Hematopoietic multipotent progenitor cell treated with erythropoietin and hydrocortisone succinate and interleukin-3 and kit ligand, for 6 days (in vitro differentiated cells): Measurements from ENCODE around the gene TRIM7.
A peak's percentile ranks its signal among the peaks of the same experiment; 100 is the strongest.
"Not testable (repeated sequence)": the region's sequence is repeated elsewhere in the genome, so short reads cannot be mapped to it uniquely, and the experiment has no call there.

Experiments
- DNase-seq: peaks from one replicate; pipeline ENCODE4 v3.0.0-alpha.2; 2015

TRIM7 gene

GRCh38 chr5:181232593-181232992 is 27.6 kb upstream of the TRIM7 start:
- DNase-seq: no peak

GRCh38 chr5:181231432-181231831 is 26.4 kb upstream of the TRIM7 start:
- DNase-seq: no peak

GRCh38 chr5:181230551-181230950 is 25.6 kb upstream of the TRIM7 start:
- DNase-seq: no peak

GRCh38 chr5:181229996-181230395 is 25.0 kb upstream of the TRIM7 start:
- DNase-seq: no peak

- DNase-seq: no peak
These were observed 19.6 kb upstream of the TRIM7 start for GRCh38 chr5:181224390-181225229.

- DNase-seq: peak; percentile 67
These were observed 18.9 kb upstream of the TRIM7 start for GRCh38 chr5:181223729-181224389.

- DNase-seq: peak; percentile 99
These were observed 18.2 kb upstream of the TRIM7 start, which contains the start of gene TRIM41 for GRCh38 chr5:181223058-181223728. Gene TRIM41, plus strand, starts transcription at chr5:181223281. Its CDS starts 719 bp downstream, at chr5:181224000.

- DNase-seq: peak; percentile 70
These were observed 17.6 kb upstream of the TRIM7 start for GRCh38 chr5:181222630-181223057.

GRCh38 chr5:181221792-181222629 is 17.0 kb upstream of the TRIM7 start:
- DNase-seq: peak; percentile 95

GRCh38 chr5:181221105-181221791 is 16.3 kb upstream of the TRIM7 start:
- DNase-seq: no peak

GRCh38 chr5:181220178-181220515 is 15.2 kb upstream of the TRIM7 start:
- DNase-seq: no peak

GRCh38 chr5:181219262-181220177 is 14.5 kb upstream of the TRIM7 start:
- DNase-seq: no peak

- no peak for DNase-seq
These were observed 13.8 kb upstream of the TRIM7 start for GRCh38 chr5:181218795-181219124.

GRCh38 chr5:181217803-181218062 is 12.7 kb upstream of the TRIM7 start:
- no peak for DNase-seq

GRCh38 chr5:181217111-181217802 is 12.3 kb upstream of the TRIM7 start:
- DNase-seq: peak; percentile 83

GRCh38 chr5:181215997-181216989 is 11.3 kb upstream of the TRIM7 start:
- DNase-seq: peak; percentile 63

GRCh38 chr5:181214249-181214648 is 9.3 kb upstream of the TRIM7 start:
- DNase-seq: not testable (repeated sequence)

- no peak for DNase-seq
These were observed 7.9 kb upstream of the TRIM7 start for GRCh38 chr5:181212934-181213333.

GRCh38 chr5:181212080-181212479 is 7.1 kb upstream of the TRIM7 start:
- no peak for DNase-seq

GRCh38 chr5:181211208-181211607 is 6.2 kb upstream of the TRIM7 start:
- DNase-seq: no peak
